Central memory CD8-positive, alpha-beta T cell (primary cell): ENCODE results near the gene DNAJC11.

Source experiments
- ATAC-seq: fragments of 150-1000 bp; cut with Tn5 transposase; replicated peaks from 2 replicates; pipeline ENCODE4 v1.10.0; 2022; ENCODE audit warnings: mild to moderate bottlenecking, moderate FRiP score, moderate number of reproducible peaks; ENCODE audit not compliant: poor library complexity, severe bottlenecking; ENCODE audit errors: extremely low read depth
- DNase-seq, 2 donors: peaks; one replicate each; pipeline ENCODE4 v3.0.0; 2021; ENCODE audit warnings: low spot score in 2 of 2
- H3K27ac Mint-ChIP-seq: one replicate; pipeline ENCODE4 v1.8.0; 2022; ENCODE audit warnings: low read depth, mild to moderate bottlenecking, moderate library complexity, mixed read lengths
- H3K27me3 Mint-ChIP-seq: one replicate; pipeline ENCODE4 v1.8.0; 2022; ENCODE audit warnings: mixed read lengths
- H3K36me3 Mint-ChIP-seq: one replicate; pipeline ENCODE4 v1.8.0; 2022; ENCODE audit warnings: mild to moderate bottlenecking, moderate library complexity, mixed read lengths; ENCODE audit not compliant: insufficient read depth
- H3K4me1 Mint-ChIP-seq: one replicate; pipeline ENCODE4 v1.8.0; 2022; ENCODE audit warnings: mixed read lengths
- H3K4me3 Mint-ChIP-seq: one replicate; pipeline ENCODE4 v1.8.0; 2022; ENCODE audit warnings: mild to moderate bottlenecking, moderate library complexity, mixed read lengths
- H3K9me3 Mint-ChIP-seq: one replicate; pipeline ENCODE4 v1.8.0; 2022; ENCODE audit warnings: mixed read lengths

The DNAJC11 gene

DNA sequence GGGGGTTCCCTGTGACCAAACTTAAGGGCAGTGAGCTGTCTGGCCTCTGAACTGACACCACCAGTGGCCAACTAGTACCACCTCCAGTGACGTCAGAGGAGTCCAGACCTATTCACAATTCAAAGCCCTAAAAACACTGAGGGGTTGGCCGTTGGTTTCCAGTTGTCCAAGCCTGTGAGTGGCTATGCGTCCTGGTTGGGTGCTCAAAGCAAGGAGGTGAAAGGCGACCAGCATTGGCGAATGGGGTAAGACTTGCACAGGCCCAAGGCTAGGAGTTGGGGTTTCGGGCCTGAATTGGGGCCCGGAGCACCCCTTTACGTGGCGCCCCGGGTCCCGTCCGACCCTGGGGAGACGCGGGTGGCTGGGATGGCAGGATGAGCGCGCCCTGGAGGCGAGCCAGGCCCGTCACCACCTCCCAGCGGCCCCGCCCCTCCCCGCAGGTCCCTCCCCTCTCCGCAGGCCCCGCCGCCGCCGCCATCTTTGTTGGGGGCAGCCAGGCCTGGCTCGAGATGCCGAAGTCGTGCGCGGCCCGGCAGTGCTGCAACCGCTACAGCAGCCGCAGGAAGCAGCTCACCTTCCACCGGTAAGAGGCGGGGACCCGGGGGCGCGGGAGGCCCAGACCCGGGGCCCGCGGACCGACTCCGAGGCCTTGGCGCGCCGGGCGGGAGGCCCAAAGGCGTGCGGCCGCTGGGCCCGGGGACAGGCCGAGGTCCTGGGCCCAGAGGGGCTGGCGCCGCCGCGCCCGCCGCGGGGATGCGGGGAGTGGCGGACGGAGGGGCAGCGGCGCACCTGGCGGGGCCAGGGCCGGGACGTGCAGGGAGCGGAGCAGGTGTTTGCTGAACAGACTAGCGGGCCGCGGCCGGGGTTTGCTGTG is 76.7 kb downstream of the DNAJC11 start, which contains the start of gene THAP3:
TSS of gene THAP3 (plus strand) at position 159 of the 874 bp plus-strand sequence. CDS start at position 510, 351 bp downstream.
- peaks cover 22% of the 10 kb centered on the region for H3K36me3 Mint-ChIP-seq
- H3K4me3 Mint-ChIP-seq, result peak within 1 kb of the TSS; percentile 87
- H3K9me3 Mint-ChIP-seq, result no peaks in the 10 kb centered on the region
- H3K4me1 Mint-ChIP-seq, result peaks cover 30% of the 10 kb centered on the region
- DNase-seq (peak; percentile 75 to 76), ATAC-seq (peak; percentile 97)
- H3K27ac Mint-ChIP-seq, result peak within 1 kb of the TSS; percentile 81
- no peaks in the 10 kb centered on the region for H3K27me3 Mint-ChIP-seq

DNA sequence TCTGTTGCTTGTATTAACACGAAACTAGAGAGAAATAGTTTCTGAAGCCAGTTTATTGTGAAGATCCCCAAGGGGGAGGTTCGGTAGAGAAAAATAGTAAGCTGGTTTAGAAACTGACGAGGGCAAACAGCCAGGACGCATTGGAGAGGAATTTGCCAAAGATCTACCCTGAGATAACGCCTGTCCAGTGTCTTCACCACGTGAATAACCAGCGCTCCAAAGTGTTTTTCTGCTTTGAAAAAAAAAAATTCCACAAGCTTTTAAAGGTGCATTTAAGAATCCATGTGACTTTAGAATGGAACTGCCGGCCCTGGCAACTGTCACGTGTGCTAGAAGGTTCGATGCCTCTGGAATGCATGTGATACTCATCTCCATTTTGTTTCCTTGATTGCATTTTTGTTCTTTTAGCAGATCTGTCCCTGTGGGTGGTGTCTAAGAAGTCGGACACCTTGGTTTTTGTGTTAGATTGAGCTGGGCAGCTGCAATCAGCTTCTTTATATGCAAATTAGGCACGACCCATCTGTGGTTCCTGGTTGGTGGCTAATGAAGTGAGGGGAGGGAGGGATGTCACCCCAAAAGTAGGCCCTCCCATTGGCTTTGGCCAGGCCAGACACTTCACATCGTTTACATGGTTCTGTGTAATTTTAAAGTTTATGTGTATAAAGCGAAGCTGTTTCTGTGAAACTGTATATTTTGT is 78.2 kb downstream of the DNAJC11 start:
- Mint-ChIP-seq H3K36me3 (peaks cover 17% of the 10 kb centered on the region), H3K27me3 (no peaks in the 10 kb centered on the region), H3K27ac (no peak overlapping the region), H3K4me1 (peaks cover 23% of the 10 kb centered on the region), H3K4me3 (peak overlapping the region; percentile 42), H3K9me3 (no peaks in the 10 kb centered on the region)
- DNase-seq, result no peak
- no peak for ATAC-seq

DNA sequence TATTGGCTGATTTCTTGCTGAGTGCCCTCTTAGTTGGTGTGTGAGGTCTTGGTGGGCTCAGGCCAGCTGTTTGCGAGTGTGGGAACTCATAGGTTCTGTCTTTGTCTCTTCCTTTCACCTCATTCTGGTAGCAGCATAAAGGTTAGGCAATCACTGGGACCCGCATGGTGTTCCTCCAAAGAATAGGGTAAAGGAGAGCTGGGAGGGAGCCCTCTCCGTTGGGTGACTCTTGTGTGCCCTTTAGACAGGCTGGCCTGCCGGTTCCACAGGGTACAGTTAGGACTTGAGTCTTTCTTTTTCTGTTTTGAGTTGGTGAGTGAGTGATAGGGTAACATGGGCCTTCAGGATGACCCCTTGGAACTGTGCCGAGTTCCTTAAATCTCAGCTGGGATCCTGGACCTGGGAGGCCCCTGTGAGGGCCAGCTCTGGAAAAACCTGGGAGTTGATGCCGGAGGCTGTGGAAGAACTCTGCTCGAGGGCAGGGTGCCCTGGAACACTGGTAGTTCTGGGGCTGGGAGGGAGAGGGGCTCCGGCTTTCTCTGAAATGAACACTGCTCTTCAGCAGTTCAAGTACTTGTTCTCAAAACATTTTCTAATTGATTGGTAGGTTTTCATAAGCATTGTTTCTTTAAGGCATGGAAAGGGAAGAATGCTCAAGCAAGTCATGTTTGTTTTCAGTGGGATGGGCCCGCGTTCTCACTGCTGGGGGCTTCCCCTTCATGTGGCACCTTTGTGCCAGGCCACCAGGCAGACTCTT is 79.0 kb downstream of the DNAJC11 start:
- Mint-ChIP-seq H3K9me3 (no peaks in the 10 kb centered on the region), H3K27me3 (no peaks in the 10 kb centered on the region), H3K4me3 (no peak overlapping the region), H3K27ac (no peak overlapping the region), H3K36me3 (peaks cover 15% of the 10 kb centered on the region), H3K4me1 (peaks cover 16% of the 10 kb centered on the region)
- ATAC-seq (no peak), DNase-seq (no peak)

DNA sequence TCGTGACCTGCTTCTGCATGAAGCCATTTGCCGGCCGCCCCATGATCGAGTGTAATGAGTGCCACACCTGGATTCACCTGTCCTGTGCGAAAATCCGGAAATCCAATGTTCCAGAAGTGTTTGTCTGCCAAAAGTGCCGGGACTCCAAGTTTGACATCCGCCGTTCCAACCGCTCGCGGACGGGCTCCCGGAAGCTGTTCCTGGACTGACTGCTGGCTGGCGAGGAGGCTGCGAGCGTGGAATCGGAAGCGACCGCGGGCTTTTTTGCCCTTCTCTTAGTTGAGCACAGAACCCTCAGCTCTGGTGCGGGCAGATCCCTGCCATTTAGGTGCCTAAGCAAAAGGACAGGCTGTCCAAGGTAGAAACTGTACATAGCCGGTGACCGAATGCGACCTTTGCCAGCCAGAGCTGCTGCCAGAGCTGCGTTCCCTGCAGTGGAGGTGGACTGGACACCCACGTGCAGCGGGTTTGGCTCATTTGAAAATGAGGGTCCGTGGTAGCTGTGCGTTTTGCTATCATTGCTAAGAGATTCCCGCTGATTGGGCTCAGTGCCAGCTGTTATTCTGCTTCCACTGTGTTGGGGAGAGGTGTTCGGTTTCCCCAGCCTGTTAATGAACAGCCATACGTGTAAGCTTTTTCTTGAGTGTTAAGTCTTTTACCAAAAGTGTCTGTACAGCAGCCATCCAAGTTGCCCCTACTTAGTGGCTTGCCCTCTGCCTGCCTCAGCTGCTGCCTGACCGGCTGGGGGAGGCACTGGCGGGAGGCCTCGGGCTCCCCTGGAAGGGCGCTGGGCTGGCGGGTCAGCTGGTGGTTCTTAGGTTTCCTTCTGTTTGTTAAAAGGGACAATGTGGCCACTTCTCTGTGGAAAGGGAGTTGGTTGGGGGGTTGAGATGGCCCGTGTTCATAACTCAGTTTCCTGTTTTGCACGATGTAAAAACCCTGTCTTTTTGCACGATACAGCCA is 79.9 kb downstream of the DNAJC11 start:
- Mint-ChIP-seq H3K36me3 (peaks cover 14% of the 10 kb centered on the region), H3K9me3 (no peaks in the 10 kb centered on the region), H3K4me1 (peaks cover 9% of the 10 kb centered on the region), H3K4me3 (no peak overlapping the region), H3K27me3 (no peaks in the 10 kb centered on the region), H3K27ac (no peak overlapping the region)
- no peak for ATAC-seq
- no peak for DNase-seq

DNA sequence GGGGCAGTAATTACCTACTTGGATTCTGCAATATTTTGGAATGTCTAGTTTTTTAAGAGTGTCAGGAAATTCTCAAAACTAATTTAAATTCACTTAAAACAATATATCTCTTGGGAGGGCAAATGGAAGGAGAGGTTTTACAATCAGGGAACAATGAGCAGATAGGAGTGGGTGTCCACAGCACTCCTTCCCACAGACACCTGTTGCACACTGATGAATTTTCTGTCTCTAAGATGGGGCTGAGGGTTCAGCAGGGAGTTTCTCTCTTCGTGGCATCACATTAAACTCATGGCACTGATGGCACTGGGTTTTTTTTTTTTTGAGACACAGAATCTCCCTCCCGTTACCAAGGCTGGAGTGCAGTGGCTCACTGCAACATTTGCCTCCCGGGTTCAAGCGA is 82.6 kb downstream of the DNAJC11 start:
- Mint-ChIP-seq H3K36me3 (peaks cover 17% of the 10 kb centered on the region), H3K4me3 (no peak overlapping the region), H3K27ac (no peak overlapping the region), H3K27me3 (no peaks in the 10 kb centered on the region), H3K9me3 (no peaks in the 10 kb centered on the region), H3K4me1 (peaks cover 11% of the 10 kb centered on the region)
- no peak for DNase-seq
- ATAC-seq, result no peak

DNA sequence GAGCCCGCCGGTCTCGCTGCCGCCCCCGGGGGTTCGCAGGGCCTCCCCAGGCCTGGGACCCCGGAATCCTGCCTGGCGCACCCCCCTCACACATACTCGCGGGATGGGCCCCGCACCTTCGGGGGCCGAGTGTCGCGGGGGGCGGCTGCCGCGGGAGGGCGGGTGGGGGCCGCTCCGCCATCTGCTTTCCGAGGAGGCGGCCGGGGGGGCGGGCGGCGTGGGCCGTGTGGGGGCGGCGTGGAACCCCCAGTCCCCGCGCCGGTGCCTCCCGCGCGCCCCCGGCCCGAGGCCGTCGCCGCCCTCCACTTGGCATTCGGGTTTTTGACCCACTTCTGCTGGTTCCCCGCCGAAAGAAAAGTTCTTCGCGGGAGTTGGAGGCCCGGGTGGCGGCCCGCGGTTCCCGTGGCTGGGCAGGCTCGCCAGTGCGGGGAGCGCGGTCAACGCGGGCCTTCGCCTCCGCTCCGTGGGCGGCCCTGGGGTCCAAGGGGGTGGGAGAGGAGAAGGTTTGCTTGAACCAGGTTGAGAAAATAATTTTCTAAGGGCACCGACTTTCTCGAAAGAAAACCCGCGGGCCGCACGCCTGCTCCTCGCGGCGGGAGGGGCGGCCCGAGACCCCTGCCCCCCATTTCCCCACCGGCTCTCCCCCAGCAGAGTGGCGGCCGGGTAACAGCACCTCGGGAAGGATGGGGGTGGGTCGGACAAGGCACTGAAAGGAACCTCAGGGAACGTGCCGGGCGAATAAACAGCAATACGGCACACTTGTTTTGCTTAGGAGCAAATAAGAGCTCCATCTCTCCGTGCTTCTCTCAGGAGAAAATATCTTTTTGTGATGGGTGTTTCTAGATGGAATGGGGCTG is 86.5 kb downstream of the DNAJC11 start:
- Mint-ChIP-seq H3K27me3 (no peaks in the 10 kb centered on the region), H3K4me3 (peak overlapping the region; percentile 66), H3K27ac (no peak overlapping the region), H3K9me3 (no peaks in the 10 kb centered on the region), H3K36me3 (peaks cover 10% of the 10 kb centered on the region), H3K4me1 (peaks cover 22% of the 10 kb centered on the region)
- ATAC-seq (no peak), DNase-seq (no peak)

DNA sequence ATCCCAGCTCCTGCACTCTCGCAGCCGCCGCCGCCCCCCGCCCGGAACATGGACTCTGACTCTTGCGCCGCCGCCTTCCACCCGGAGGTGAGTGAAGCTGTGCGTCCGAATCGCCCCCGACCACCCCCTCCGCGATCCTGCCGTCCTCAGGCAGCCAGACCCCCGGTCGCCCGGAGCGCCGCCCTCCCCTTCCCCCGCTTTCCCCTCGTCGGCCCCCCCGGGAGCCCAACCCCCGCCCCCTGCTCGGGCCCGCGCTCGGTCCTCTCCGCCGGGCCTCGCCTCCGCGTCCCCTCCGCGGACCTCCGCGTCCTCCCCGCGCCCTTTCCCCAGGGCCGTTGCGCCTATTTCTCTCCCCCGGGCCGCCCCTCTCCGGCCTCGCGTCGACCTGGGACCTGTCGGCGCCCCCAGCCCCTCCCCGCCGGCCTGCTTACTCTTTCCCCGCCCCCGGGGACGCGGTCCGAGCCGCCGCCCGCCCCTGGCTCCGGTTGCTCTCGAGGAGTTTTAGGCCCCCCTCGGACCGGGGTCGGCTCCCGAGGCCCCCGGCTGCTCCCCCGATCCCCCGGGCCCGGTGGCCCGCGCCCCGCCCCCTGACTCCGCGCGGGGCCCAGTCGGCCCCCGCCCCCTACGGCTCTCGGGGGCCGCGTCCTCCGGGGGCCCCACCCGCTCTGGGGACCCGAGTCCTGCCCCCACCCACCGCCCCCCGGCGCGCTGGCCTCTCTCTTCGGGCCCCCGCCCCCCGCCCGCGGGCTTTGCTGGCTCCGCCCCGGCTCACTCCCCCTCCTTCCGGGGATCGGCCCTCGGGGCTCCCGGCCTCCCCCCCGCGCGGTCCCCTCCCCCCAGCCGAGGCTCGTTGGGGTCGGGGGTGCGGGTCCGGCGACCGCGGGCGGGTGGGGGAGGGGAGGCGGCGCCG is 87.3 kb downstream of the DNAJC11 start:
- Mint-ChIP-seq H3K9me3 (no peaks in the 10 kb centered on the region), H3K4me3 (peak overlapping the region; percentile 89), H3K27ac (no peak overlapping the region), H3K4me1 (peaks cover 22% of the 10 kb centered on the region), H3K27me3 (no peaks in the 10 kb centered on the region), H3K36me3 (peaks cover 8% of the 10 kb centered on the region)
- no peak for ATAC-seq
- no peak for DNase-seq

DNA sequence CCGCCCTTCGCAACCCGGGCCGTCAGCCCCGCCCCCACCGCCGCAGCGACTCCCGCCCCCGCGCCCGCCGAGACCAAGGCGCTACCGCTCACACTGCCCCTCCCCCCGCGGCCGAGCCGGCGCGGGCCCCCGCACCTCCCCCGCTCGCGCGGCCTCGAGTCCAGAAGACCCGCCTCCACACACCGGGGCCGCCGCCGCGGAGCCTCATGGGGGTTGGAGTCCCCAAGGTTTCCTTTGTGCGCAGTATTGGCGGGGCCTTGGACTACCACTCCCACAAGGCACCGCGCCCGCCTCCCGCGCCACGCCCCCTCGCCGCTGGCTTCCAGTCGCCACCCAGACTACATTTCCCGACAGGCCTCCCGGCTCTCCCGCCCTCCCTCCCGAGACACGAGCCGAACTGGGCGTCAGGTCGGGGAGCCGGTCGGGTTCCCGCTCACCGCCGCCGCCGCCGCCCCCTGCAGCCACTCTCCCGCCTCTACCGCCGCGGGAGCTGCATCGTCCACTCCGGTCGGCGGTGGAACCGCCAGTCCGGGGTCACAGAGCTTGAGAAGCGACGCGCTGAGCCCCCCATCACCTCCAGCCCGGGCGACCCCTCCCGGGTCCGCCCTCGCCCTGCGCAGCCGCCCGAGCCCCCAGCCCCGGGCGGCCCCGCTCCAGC is 88.1 kb downstream of the DNAJC11 start, which contains the start of gene PHF13:
TSS of gene PHF13 (plus strand) at position 371 of the 658 bp plus-strand sequence. CDS start 336 bp downstream, outside the sequence.
- DNase-seq (peak; percentile 98 to 99), ATAC-seq (peak; percentile 98)
- H3K27ac Mint-ChIP-seq, result peak within 1 kb of the TSS; percentile 89

DNA sequence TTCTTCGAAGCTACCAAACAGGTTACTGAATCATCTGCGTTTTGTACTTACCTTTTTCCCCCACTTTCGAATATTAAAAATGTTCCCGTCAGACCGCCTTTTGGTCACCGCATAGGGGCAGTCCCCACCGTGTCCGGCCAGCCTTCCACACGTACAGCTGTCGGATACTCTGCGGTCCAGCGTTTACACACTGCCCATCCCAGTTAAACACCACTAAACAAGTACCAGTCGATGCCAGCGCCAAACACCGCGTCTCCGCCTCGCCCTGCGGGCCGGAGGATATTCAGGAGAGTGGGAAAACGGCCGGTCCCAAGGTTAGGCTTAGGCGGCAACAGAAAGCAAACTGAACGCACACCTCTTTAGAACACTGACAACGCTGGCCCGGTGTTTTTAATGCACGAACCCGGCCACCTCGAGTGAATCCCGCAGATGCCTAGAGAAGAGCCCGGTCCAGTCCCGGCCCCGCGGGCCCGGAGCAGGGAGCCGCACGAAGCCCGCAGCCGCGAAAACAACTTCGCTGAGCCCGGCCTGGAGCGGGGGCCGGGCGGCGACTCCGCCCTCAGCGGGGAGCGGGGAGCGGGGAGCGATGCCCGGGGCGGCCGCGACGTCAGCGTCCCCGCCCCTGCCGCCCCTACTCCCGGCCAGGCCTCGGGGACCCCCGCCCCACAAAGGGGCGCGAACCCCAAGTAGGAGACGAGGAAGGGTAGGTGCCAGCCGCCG is 88.8 kb downstream of the DNAJC11 start:
- H3K4me3 Mint-ChIP-seq, result peak overlapping the region; percentile 89
- peaks cover 22% of the 10 kb centered on the region for H3K4me1 Mint-ChIP-seq
- peak; percentile 34 for ATAC-seq
- H3K36me3 Mint-ChIP-seq, result peaks cover 6% of the 10 kb centered on the region
- no peak for DNase-seq
- no peaks in the 10 kb centered on the region for H3K9me3 Mint-ChIP-seq
- H3K27me3 Mint-ChIP-seq, result no peaks in the 10 kb centered on the region
- peak overlapping the region; percentile 89 for H3K27ac Mint-ChIP-seq

More for the DNA sequence above, 88.1 kb downstream of the DNAJC11 start, which contains the start of gene PHF13:
- no peaks in the 10 kb centered on the region for H3K9me3 Mint-ChIP-seq
- H3K27me3 Mint-ChIP-seq, result no peaks in the 10 kb centered on the region
- H3K36me3 Mint-ChIP-seq, result peaks cover 6% of the 10 kb centered on the region
- H3K4me3 Mint-ChIP-seq, result peak within 1 kb of the TSS; percentile 89
- peaks cover 22% of the 10 kb centered on the region for H3K4me1 Mint-ChIP-seq
